K562 (cell line): ENCODE data around the gene INMT. TPM values are rescaled to one million over a fixed set of nuclear protein-coding genes. Genes with fewer than 3 reads are reported as not detected.

Experiments used
- ASH1L ChIP-seq: fragments of 450-650 bp; IDR thresholded peaks from 2 replicates; pipeline ENCODE4 v1.6.1; 2018; ENCODE audit warnings: borderline replicate concordance, mild to moderate bottlenecking, low read depth; ENCODE audit not compliant: partially characterized antibody
- BRCA1 ChIP-seq, 2 experiments: fragments of 450-650 bp in 1 of 2; sonication (generic) in 1 of 2; formaldehyde crosslinking in 1 of 2; IDR thresholded peaks; 2 replicates each; pipeline versions ENCODE4 v1.5.0 to v1.6.1; 2017 to 2020; ENCODE audit warnings: mild to moderate bottlenecking in 1 of 2, missing genetic modification reagents in 1 of 2
- BRF2 ChIP-seq: IDR thresholded peaks from 3 replicates; pipeline ENCODE4 v1.6.1; 2011; ENCODE audit warnings: borderline replicate concordance, mild to moderate bottlenecking; ENCODE audit not compliant: insufficient read length, insufficient read depth
- GMEB1 ChIP-seq: fragments of 250-450 bp; sonication (Bioruptor Pico); IDR thresholded peaks from 2 replicates; pipeline ENCODE4 v1.4.0; 2020; ENCODE audit warnings: mild to moderate bottlenecking
- HMGXB4 ChIP-seq: sonication (generic); formaldehyde crosslinking; IDR thresholded peaks from 2 replicates; pipeline ENCODE4 v1.8.1; 2023; ENCODE audit warnings: mild to moderate bottlenecking, missing genetic modification reagents
- RAD21 ChIP-seq, 2 experiments: fragments of 250-450 bp in 1 of 2; fragments of 450-650 bp in 1 of 2; sonication (Bioruptor Pico) in 1 of 2; formaldehyde crosslinking in 1 of 2; IDR thresholded peaks in 1 of 2; conservative IDR thresholded peaks in 1 of 2; 2 replicates each; pipeline versions ENCODE4 v1.4.0 to v1.8.0; 2020 to 2022; ENCODE audit warnings: mild to moderate bottlenecking in 2 of 2, moderate library complexity in 1 of 2
- SAP30 ChIP-seq: fragments of 200-600 bp; sonication (generic); IDR thresholded peaks from 2 replicates; pipeline ENCODE4 v1.6.1; 2012; ENCODE audit warnings: borderline replicate concordance, low read depth, mild to moderate bottlenecking, moderate library complexity, low read length, control low read depth, inconsistent platforms; ENCODE audit not compliant: insufficient read depth, poor library complexity, severe bottlenecking
- polyA plus RNA-seq, 8 experiments: library from polyadenylated mRNA; depleted of rRNA in 4 of 8; stranded (reverse) in 5 of 8; unstranded in 3 of 8; fragments of >200 nt; fragmentation: Nextera tagmentation in 2 of 8; fragmentation: Illumina TruSeq in 1 of 8; extraction: Ambion mirVana in 2 of 8; extraction: Trizol in 1 of 8; gene quantifications; 2 replicates each; pipeline versions ENCODE4 v1.2.1 to v1.2.3, GENCODE V29; 2011 to 2014; ENCODE audit warnings: inconsistent platforms in 1 of 8, missing spikeins in 1 of 8
- total RNA-seq, 7 experiments: library from RNA; depleted of rRNA in 6 of 7; stranded (reverse); fragments of >200 nt in 6 of 7; fragmentation: Illumina TruSeq in 2 of 7; extraction: Trizol in 2 of 7; gene quantifications; 2 replicates each; pipeline versions ENCODE4 v1.2.1 to v1.2.3, GENCODE V29; 2011 to 2021; ENCODE audit warnings: low replicate concordance in 1 of 7
- TF ChIP-seq, protein P1 (sequence below): fragments of 450-650 bp; IDR thresholded peaks from 2 replicates; pipeline ENCODE4 v1.6.1; 2018; ENCODE audit not compliant: partially characterized antibody
- TF ChIP-seq, protein P2 (sequence below): sonication (generic); formaldehyde crosslinking; IDR thresholded peaks from 2 replicates; pipeline ENCODE4 v1.8.1; 2023; ENCODE audit warnings: mild to moderate bottlenecking, missing genetic modification reagents

INMT gene
- total and polyA plus RNA-seq, 9 of the 15 experiments (the other 6 are each of a cell fraction or from before 2014, with no cell fraction given): 0.04 to 0.27 TPM; not detected in 7

DNA sequence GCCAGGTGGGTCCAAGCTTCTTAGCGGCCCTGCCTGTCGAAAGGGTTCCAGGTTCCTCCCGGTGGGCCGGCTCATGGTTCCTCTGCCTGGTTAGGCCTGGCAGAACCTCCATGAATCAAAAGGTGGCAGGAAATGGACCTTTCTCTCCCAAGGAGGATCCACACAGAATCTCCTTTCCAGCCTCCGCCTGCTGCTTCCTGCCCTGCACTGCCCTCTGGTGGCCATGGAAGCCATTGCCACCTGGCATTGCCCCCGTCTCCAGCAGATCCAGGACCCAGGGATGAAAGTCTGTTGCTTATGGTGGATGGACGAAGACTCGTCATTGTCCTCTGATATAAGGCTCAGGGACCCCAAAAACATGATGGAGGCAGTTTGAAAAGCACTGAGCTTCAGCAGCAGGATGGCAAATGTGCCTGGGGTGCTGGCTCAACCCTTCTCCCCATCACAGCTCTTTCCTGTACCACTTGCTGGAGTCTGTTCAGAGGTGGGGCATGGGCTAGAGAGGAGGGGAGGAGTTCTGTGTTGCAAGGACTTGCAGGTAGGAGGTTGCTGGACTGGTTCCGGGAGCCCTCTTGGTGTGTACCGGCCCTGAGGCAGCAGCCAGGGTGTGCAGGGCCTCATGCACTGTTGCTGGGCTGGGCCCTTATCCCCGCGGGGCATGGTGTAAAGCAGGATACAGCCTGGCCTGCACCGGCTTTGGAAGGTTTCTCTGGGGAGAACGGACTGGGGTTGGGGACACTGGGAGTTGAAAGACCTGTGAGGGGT is 11.3 kb upstream of the INMT start (continued):
- TF ChIP-seq, protein P1, sequence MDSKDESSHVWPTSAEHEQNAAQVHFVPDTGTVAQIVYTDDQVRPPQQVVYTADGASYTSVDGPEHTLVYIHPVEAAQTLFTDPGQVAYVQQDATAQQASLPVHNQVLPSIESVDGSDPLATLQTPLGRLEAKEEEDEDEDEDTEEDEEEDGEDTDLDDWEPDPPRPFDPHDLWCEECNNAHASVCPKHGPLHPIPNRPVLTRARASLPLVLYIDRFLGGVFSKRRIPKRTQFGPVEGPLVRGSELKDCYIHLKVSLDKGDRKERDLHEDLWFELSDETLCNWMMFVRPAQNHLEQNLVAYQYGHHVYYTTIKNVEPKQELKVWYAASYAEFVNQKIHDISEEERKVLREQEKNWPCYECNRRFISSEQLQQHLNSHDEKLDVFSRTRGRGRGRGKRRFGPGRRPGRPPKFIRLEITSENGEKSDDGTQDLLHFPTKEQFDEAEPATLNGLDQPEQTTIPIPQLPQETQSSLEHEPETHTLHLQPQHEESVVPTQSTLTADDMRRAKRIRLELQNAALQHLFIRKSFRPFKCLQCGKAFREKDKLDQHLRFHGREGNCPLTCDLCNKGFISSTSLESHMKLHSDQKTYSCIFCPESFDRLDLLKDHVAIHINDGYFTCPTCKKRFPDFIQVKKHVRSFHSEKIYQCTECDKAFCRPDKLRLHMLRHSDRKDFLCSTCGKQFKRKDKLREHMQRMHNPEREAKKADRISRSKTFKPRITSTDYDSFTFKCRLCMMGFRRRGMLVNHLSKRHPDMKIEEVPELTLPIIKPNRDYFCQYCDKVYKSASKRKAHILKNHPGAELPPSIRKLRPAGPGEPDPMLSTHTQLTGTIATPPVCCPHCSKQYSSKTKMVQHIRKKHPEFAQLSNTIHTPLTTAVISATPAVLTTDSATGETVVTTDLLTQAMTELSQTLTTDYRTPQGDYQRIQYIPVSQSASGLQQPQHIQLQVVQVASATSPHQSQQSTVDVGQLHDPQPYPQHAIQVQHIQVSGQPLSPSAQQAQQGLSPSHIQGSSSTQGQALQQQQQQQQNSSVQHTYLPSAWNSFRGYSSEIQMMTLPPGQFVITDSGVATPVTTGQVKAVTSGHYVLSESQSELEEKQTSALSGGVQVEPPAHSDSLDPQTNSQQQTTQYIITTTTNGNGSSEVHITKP: no peak
- TF ChIP-seq ASH1L (no peak), HMGXB4 (CRISPR knock-in tag) (no peak), RAD21 (CRISPR knock-in tag; conservative IDR thresholded peaks at IDR 0.05 in 1 of 2, IDR thresholded peaks at IDR 0.05 in 1 of 2) (peak; percentile 83 to 96), GMEB1 (CRISPR knock-in tag) (no peak), BRF2 (no peak), SAP30 (no peak), BRCA1 (IDR thresholded peaks at IDR 0.05) (no peak), BRCA1 (CRISPR knock-in tag; IDR thresholded peaks at IDR 0.05) (no peak)
- TF ChIP-seq, protein P2, sequence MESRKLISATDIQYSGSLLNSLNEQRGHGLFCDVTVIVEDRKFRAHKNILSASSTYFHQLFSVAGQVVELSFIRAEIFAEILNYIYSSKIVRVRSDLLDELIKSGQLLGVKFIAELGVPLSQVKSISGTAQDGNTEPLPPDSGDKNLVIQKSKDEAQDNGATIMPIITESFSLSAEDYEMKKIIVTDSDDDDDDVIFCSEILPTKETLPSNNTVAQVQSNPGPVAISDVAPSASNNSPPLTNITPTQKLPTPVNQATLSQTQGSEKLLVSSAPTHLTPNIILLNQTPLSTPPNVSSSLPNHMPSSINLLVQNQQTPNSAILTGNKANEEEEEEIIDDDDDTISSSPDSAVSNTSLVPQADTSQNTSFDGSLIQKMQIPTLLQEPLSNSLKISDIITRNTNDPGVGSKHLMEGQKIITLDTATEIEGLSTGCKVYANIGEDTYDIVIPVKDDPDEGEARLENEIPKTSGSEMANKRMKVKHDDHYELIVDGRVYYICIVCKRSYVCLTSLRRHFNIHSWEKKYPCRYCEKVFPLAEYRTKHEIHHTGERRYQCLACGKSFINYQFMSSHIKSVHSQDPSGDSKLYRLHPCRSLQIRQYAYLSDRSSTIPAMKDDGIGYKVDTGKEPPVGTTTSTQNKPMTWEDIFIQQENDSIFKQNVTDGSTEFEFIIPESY (CRISPR knock-in tag): no peak
